RWPE1 (cell line): ENCODE measurements around the gene PRIM2.
"Not testable (repeated sequence)": the region's sequence is repeated elsewhere in the genome, so short reads cannot be mapped to it uniquely, and the experiment has no call there.

Experiments
- CTCF ChIA-PET: fragments of 350-600 bp; sonication (Branson Sonifier 250); formaldehyde crosslinking; extraction: SDS; loops from one replicate; lab custom pipeline; 2021; lab: Yijun Ruan, JAX
- POLR2A ChIA-PET: fragments of 400-600 bp; formaldehyde crosslinking; extraction: SDS; loops from one replicate; lab custom pipeline; 2020; ENCODE audit warnings: antibody characterized with exemption; ENCODE audit not compliant: low non-redundant PET; lab: Yijun Ruan, JAX
- DNase-seq: peaks from one replicate; pipeline ENCODE4 v3.0.0; 2012; ENCODE audit warnings: low spot score
- H3K27ac ChIP-seq: fragments of 450-650 bp; 2 replicates; pipeline ENCODE4 v1.5.1; 2017
- CTCF ChIP-seq: fragments of 450-650 bp; conservative IDR thresholded peaks from 2 replicates; pipeline ENCODE4 v1.5.1; 2017; ENCODE audit warnings: low read depth, mild to moderate bottlenecking

PRIM2 gene

DNA sequence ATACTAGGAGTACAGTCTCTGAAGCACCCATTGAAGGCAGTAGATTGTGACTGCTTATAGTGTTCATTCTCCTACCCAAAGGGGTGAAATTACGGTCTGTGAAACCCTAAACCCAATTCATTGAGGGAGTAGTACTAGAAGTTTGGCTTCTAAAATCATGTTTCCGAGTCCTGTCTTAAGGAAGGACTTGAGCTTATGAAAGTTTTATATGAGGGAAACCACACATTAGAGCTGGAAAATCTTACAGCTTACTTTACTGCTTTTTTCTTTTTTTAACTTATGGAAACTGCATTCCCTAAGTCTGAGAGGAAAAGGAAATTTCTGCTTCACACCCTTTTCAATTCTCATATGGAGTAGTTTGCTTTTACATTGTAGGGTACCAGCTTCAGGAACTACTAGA is 38.4 kb upstream of the PRIM2 start:
- ChIA-PET CTCF (no interaction called here), POLR2A (no interaction called here)
- no peak for DNase-seq
- TF ChIP-seq CTCF: no peak
- no peak overlapping the region for H3K27ac ChIP-seq

DNA sequence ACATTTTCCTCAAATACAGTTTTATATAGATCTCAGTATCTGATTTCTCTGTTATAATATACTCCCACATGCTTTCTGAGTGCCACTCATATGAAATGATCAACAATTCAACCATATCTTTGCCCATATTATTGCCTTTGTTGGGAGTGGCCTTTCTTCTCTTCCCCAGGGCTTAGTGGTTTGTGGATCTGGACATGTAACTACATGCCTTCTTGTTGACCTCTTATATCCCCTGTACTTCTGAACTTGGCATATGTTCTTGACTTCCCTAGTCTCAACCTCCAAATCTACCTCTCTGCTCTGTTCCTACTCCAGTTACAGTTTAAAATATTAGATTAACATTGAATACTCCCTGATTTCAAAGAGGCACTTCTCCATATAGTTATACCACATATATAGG is 34.3 kb upstream of the PRIM2 start:
- H3K27ac ChIP-seq: no peak overlapping the region
- ChIA-PET POLR2A (no interaction called here), CTCF (no interaction called here)
- TF ChIP-seq CTCF: no peak
- peak; percentile 56 for DNase-seq

DNA sequence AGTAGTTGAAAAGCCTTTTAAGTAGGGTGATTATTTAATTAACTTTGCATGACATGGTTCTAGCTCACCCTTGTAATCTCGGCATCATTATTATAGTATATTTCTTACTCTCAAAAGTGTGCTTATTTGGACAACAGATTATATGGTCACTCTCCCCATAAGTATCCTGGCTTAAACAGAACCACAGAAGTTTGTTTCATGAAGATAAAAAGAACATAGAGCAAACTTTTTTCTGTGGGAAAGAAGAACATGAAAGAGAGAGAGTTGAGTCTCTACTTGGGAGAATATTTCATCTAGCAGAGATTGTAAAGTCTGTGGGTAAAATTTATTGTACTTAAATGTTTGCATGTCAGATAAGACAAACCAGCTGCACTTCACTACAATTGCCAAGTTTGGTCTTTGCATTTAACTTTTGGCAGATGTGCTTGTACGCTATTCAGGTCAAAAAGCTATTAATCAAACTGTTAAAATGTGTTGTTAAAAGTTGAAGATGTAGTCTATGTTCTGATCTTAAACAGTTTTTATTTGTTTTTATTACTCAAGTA is 33.4 kb upstream of the PRIM2 start:
- ChIA-PET CTCF (no interaction called here), POLR2A (no interaction called here)
- no peak overlapping the region for H3K27ac ChIP-seq
- TF ChIP-seq CTCF: no peak
- no peak for DNase-seq

DNA sequence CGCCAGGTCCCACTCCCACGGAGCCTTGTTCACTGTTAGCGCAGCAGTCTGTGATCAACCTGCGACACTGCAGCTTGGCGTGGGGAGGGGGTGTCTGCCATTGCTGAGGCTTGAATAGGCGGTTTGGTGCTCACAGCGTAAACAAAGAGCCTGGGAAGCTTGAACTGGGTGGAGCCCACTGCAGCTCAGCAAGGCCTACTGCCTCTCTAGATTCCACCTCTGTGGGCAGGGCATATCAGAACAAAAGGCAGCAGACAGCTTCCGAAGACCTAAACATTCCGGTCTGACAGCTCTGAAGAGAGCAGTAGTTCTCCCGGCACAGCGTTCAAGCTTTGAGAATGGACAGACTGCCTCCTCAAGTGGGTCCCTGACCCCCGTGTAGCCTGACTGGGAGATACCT is 29.3 kb upstream of the PRIM2 start:
- H3K27ac ChIP-seq, DNase-seq, CTCF ChIA-PET, POLR2A ChIA-PET: not testable (repeated sequence)

- DNase-seq, POLR2A ChIA-PET, CTCF ChIA-PET, H3K27ac ChIP-seq: not testable (repeated sequence)
Measured at GRCh38 chr6:57293472-57293871, 24.0 kb upstream of the PRIM2 start.

- POLR2A ChIA-PET: no interaction called here
- H3K27ac ChIP-seq: no peak overlapping the region
- CTCF ChIA-PET: no interaction called here
- DNase-seq: no peak
- TF ChIP-seq CTCF: no peak
Measured at GRCh38 chr6:57294862-57295445, 22.5 kb upstream of the PRIM2 start.

- CTCF ChIA-PET: interaction anchor here (0.6 kb wide), 1 partner anchor 137 kb away, joined by 3 read pairs; no protein-coding TSS in a partner anchor
- POLR2A ChIA-PET: no interaction called here
- no peak for TF ChIP-seq CTCF
- no peak overlapping the region for H3K27ac ChIP-seq
- no peak for DNase-seq
Measured at GRCh38 chr6:57297505-57297904, 19.9 kb upstream of the PRIM2 start.
